ENCODE measurements around the gene MYH11.
A peak's percentile ranks its signal among the peaks of the same experiment; 100 is the strongest.
"Not testable (repeated sequence)": the region's sequence is repeated elsewhere in the genome, so short reads cannot be mapped to it uniquely, and the experiment has no call there.

Gene MYH11

DNA sequence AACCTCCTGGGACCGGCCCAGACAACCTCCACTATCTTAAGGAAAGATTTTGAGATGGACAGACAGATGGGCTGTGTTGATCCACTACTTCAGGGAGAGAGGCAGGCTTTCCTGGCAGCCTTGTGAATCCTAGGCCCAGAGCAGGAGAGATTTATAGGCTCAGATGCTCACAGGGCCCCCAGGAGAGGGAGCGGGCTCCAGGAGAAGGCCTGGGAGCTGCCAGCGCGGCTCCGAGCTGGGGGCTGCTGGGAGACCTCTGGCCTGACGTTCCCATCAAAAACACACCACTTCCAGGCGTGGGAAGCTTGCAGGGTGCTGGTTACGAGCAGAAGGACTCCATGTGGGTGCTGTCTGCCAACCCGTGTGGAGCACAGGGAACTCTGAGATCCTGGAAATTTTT, 53.2 kb downstream of the MYH11 start:
- no peak for DNase-seq

- DNase-seq: no peak
Observed at GRCh38 chr16:15799851-15800495, 56.9 kb downstream of the MYH11 start.

DNA sequence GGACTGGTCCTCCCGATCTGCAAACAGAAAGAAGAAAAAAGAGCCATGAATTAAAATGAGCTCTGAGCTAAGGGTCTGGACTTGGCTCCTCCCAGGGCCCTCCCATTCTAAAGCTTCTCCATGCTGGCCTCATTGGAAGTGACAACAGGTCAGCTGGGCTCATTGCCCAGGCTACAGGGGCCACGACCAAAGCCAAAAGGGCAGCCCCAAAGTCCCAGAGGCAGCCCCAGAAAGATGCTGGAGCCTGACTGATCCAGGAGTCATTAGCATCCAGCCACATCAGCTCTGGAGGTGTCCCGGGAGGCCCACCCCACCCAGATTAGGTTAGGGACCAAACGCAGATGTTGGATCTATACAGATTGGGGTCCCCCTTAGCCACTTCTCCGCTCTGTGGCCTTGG, 58.2 kb downstream of the MYH11 start:
- no peak for DNase-seq

- DNase-seq: no peak
Observed at GRCh38 chr16:15796885-15797284, 59.9 kb downstream of the MYH11 start.

GRCh38 chr16:15795615-15796014, 61.2 kb downstream of the MYH11 start:
- no peak for DNase-seq

- no peak for DNase-seq
Observed at GRCh38 chr16:15792563-15792971, 64.3 kb downstream of the MYH11 start.

- DNase-seq: no peak
Observed at GRCh38 chr16:15790458-15790857, 66.4 kb downstream of the MYH11 start.

GRCh38 chr16:15789816-15790215, 67.0 kb downstream of the MYH11 start:
- DNase-seq: not testable (repeated sequence)

DNA sequence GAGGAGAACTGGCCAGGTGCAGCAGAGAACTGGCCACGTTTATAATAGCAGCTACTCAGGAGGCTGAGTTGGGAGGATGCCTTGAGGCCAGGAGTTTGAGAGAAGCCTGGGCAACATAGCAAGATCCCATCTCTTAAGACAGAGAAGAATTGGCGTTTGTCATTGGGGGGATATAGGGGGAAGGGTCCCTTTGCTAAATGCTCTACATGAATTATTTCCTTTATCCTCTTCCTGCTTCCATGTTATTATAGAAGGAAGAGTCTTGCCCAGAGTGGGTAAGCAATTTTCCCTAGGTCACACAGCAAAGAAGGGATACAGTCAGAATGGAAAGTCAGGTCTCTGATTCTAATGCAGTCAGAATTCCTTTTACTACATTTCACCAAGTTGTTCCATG, 68.0 kb downstream of the MYH11 start:
- DNase-seq: no peak

DNA sequence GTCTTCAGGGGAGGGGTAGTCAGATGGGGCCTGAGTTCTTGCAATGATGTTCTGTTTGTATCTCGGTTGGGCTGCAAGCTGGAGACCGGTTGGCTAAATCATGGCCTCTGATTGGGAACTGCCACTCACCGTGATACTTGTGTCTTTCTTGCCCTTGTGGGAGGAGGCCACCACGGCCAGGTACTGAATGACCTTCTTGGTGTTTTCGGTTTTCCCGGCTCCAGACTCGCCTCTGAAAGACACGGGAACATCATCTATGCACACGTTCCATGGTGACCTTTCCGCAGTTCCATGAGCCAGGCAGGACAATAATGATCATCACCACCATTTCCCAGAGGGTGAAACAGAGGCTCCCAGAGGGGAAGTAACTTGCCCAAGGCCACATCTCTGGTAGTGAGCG, 70.3 kb downstream of the MYH11 start:
- no peak for DNase-seq

GRCh38 chr16:15785386-15786059, 71.3 kb downstream of the MYH11 start:
- DNase-seq: no peak

DNA sequence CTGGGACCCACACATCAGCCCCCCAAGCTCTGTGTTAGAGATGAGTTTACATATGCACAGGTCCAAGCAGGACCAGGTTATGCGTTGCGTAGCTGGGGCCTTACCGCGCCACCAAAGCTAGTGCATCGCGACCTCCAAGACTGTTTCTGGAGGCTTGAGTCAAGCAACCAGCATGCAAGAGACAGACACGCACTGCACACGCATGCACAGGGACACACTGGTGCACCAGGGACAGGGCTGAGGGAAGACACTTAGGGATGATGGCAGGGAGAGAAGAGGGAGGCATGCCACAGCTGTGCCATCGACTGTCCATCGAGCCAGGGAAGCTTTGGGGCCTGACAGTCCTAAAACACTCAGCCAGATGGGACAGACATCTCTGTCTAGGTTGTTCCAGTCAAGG, 72.8 kb downstream of the MYH11 start:
- DNase-seq: no peak

DNA sequence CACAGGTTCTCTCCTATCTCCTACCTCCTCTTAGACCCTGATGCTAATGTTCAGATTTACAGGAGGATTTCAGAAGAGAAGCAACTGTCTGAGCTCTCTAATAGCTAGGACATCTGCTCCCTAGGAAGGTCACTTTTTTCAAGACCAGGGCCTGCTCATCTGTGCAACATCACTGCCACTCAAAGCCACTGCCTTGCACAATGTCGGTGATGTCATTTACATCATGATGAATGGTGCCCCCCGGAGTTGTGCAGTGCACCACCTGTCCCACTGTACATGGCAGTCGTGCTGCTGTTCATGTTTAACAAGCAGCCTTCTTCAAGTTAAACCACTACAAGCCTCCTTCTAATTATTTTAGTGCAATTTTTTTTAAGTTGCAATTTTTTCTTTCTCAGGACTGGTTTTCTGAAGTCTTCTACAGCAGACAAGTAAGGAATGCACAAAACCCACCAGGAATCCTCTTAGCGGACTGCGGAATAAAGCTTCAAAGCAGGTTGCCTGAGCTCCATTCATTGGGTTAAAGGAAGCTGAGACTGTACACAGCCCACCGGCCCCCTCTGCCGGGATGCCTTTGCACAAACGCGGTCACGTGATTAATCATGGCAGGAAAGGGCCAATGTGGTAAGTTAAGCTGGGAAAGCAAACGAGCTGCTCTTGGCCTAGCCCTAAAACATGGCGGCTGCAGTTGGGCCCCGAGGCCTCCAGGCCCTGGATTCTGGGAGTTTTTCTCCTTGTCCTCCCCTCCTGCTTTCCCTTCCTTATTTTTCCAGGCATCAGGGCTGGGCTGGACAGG, 74.1 kb downstream of the MYH11 start:
- DNase-seq: no peak

DNA sequence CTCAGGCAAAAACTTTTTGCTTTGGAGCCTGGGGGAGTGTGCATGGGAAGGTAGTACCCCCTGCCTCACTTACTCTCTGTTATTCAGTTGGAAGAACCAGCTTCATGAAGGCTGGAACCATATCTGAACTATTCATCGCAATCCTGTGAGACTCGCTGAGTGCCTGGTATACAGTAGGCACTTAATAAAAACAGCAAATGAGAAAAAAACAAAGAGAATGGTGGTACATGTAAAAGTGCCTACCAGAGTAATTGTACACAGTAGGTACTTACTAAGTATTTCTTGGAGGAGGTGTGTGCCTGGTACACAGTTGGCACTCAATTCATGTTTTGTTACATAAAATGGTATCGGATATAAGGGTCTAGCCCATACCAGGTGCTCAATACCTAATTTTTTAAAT, 75.2 kb downstream of the MYH11 start:
- DNase-seq: no peak

DNA sequence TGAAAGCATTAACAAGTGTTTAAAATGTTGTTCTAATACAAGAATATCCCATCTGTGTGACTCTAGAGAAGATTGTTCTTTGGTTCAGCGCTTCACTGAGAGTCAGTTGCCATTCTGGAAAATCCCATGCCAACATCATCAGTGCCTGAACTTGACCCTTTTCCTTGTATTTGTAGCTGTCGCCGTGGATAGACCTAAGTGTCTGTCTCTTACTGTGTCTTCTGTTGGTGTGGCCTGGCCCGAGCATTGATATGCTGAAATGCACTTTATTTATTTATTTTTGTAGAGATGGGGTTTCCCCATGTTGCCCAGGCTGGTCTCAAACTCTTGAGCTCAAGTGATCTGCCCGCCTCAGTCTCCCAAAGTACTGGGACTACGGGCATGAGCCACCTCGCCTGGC, 76.0 kb downstream of the MYH11 start:
- no peak for DNase-seq

DNA sequence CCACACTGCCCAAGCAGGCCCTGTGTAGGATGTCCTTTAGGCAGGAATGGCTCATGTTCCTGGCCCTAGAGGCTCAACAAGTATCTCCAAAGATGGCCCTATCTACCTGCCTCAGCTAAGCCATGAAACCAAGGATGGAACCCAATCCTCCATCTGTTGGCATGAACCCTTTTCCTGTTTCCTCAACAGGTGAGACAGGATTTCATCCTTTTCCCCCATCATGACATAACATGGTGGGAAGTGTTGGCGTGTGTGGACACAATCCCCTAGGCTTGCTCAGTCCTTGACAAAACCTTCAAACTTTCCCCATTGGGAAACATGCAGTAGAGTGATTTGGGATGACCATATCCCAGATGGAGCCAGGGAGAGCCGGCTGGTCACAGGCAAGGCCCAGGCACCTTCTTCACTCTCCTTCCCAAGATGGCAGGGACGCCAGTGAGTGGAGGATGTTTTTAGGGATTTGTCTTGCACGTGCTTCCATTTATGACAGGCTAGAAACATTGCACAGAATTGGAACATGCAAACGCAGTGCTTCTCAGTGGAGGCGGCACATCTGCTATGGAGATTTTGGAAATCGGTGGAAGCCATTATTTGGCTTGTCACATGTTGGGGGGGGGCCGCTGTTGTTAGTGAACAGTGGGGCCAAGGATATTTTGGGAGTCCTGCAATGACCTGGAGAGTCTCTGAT, 77.0 kb downstream of the MYH11 start:
- DNase-seq: no peak

DNA sequence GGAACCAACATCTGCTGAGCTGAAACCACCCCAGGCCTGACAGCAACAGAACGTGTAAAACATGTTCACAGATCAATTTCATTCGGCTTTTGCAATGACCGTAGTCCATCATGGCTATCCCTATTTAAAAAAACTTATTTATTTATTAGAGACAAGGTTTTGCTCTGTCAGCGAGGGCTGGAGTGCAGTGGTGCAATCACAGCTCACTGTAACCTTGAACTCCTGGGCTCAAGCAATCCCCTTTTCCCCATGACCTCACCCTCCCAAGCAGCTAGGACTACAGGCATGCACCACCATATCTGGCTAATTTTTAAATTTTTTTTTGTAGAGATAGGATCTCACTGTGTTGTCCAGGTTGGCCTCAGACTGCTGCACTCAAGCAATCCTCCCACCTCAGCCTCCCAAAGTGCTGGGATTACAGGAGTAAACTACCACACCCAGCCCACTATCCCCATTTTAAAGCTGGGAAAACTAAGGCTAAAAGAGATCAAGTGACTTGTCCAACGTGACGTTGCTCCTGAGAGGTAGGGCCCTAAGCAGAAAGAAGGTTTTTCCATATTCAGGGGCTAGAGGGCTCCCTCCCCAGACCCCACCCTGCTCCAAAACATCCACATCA, 77.7 kb downstream of the MYH11 start:
- DNase-seq: no peak

DNA sequence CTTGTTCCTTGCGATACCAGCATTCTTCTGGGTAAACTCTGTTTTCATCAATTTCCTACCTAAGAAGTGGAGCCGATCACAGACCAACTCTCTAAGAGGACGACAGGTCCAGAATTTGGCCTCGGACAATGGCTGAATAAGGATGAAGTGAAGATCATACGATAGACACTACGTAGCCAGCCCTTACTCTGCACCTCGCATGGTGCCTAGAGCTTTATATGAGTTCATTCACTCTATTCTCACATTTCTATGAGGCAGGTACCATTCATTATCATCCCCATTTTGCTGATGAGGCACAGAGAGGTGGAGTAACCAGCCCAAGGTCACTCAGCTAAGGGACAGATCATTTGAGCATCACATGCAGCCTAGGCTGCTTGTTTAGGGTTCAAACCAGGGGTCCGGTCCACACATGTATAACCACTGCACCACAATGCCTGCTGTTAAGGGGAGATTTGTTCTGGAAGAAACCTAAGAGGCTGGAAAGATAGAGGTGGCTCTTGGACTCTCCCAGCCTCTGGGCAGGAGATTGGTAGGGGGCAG, 78.6 kb downstream of the MYH11 start:
- no peak for DNase-seq

- DNase-seq: peak; percentile 24 to 32
Observed at GRCh38 chr16:15777533-15778203, 79.2 kb downstream of the MYH11 start.

- DNase-seq: no peak
Observed at GRCh38 chr16:15776572-15776971, 80.3 kb downstream of the MYH11 start.

DNA sequence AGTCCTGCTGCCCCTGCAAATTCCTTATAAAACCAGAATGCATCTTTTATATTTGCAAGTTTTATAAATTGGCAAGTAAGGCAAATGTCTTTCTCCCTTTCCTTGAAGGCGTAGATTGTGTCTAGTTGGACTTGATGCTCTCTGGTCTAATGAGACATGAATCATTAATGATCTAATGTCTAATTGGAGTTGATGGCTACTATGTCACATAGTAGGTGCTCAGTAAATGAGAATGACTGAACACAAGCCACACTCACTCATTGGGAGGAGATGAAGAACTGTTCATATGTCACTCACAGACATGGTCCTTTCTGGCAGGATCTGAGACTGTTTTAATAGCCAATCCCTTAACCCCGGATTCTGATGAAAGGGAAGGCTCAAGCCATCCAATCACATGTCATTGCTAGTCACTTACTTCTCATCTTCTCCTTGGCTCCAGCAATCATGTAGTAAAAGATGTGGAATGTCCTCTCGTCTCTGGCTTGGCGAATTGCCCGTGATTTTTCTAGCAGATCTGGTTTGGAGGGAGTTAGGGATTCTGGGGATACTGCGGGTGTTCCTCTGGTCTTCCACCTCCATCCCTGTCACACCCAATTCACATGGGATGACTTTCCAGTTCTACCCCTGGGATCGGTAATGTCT, 81.0 kb downstream of the MYH11 start:
- DNase-seq: no peak

- DNase-seq: no peak
Observed at GRCh38 chr16:15775209-15775608, 81.6 kb downstream of the MYH11 start.
